ENCODE data around the gene GUCA2A.

The GUCA2A gene

GRCh38 chr1:42173961-42174735, 9.6 kb upstream of the GUCA2A start:
- Histone ChIP-seq H3K4me3 (ENCODE audit: low read length) (no peak overlapping the region), H4K20me1 (ENCODE audit: control insufficient read depth, insufficient read depth, low read depth, low read length) (no peaks in the 10 kb centered on the region), H3K27me3 (ENCODE audit: control insufficient read depth, low read length) (no peaks in the 10 kb centered on the region), H3K4me1 (ENCODE audit: control insufficient read depth, low read length) (no peaks in the 10 kb centered on the region; the same call in 1 of the 2 replicates), H3K9me2 (replicated peaks; ENCODE audit: control insufficient read depth, low read length) (no peaks in the 10 kb centered on the region), H3K79me2 (ENCODE audit: control insufficient read depth, low read length) (no peaks in the 10 kb centered on the region), H3K36me3 (ENCODE audit: control insufficient read depth, low read length) (peaks cover 5% of the 10 kb centered on the region; the same call in 1 of the 2 replicates), H3K9me3 (ENCODE audit: control insufficient read depth, insufficient read depth, low read length) (no peaks in the 10 kb centered on the region), H3K27ac (ENCODE audit: low read depth, low read length) (no peak overlapping the region), H3K4me2 (ENCODE audit: low read length) (no peak overlapping the region), H3F3A (ENCODE audit: control insufficient read depth, insufficient read depth) (no peaks in the 10 kb centered on the region)
- TF ChIP-seq EZH2phosphoT487 (IDR thresholded peaks at IDR 0.05; ENCODE audit: borderline replicate concordance, low read length) (no peak), CTCF (IDR thresholded peaks at IDR 0.05; ENCODE audit: low read depth, low read length, poor library complexity, severe bottlenecking) (no peak)

- TF ChIP-seq CTCF (IDR thresholded peaks at IDR 0.05; ENCODE audit: low read depth, low read length, poor library complexity, severe bottlenecking) (peak; percentile 98), EZH2phosphoT487 (IDR thresholded peaks at IDR 0.05; ENCODE audit: borderline replicate concordance, low read length) (no peak)
- H3K4me3 ChIP-seq (ENCODE audit: low read length) = no peak overlapping the region
- H3K27me3 ChIP-seq (ENCODE audit: control insufficient read depth, low read length) = no peaks in the 10 kb centered on the region
- H3K79me2 ChIP-seq (ENCODE audit: control insufficient read depth, low read length) = no peaks in the 10 kb centered on the region
- H3K27ac ChIP-seq (ENCODE audit: low read depth, low read length) = no peak overlapping the region
- H3K9me3 ChIP-seq (ENCODE audit: control insufficient read depth, insufficient read depth, low read length) = no peaks in the 10 kb centered on the region
- no peaks in the 10 kb centered on the region for H3K4me1 ChIP-seq (ENCODE audit: control insufficient read depth, low read length)
- H3K4me2 ChIP-seq (ENCODE audit: low read length) = no peak overlapping the region
- H4K20me1 ChIP-seq (ENCODE audit: control insufficient read depth, insufficient read depth, low read depth, low read length) = no peaks in the 10 kb centered on the region
- H3K9me2 ChIP-seq (replicated peaks; ENCODE audit: control insufficient read depth, low read length) = no peaks in the 10 kb centered on the region
- 0 out of 2 replicates have a peak, but pooled peaks cover 3% of the 10 kb centered on the region for H3K36me3 ChIP-seq (ENCODE audit: control insufficient read depth, low read length)
- no peaks in the 10 kb centered on the region for H3F3A ChIP-seq (ENCODE audit: control insufficient read depth, insufficient read depth)
Observed at GRCh38 chr1:42173155-42173933, 8.8 kb upstream of the GUCA2A start.

- H4K20me1 ChIP-seq (ENCODE audit: control insufficient read depth, insufficient read depth, low read depth, low read length) = no peaks in the 10 kb centered on the region
- TF ChIP-seq CTCF (IDR thresholded peaks at IDR 0.05; ENCODE audit: low read depth, low read length, poor library complexity, severe bottlenecking) = no peak
- no peak for TF ChIP-seq EZH2phosphoT487 (IDR thresholded peaks at IDR 0.05; ENCODE audit: borderline replicate concordance, low read length)
- no peaks in the 10 kb centered on the region for H3K9me3 ChIP-seq (ENCODE audit: control insufficient read depth, insufficient read depth, low read length)
- H3K4me3 ChIP-seq (ENCODE audit: low read length) = no peak overlapping the region
- no peaks in the 10 kb centered on the region for H3K27me3 ChIP-seq (ENCODE audit: control insufficient read depth, low read length)
- no peaks in the 10 kb centered on the region for H3F3A ChIP-seq (ENCODE audit: control insufficient read depth, insufficient read depth)
- no peak overlapping the region for H3K4me2 ChIP-seq (ENCODE audit: low read length)
- no peaks in the 10 kb centered on the region for H3K36me3 ChIP-seq (ENCODE audit: control insufficient read depth, low read length)
- H3K79me2 ChIP-seq (ENCODE audit: control insufficient read depth, low read length) = no peaks in the 10 kb centered on the region
- H3K27ac ChIP-seq (ENCODE audit: low read depth, low read length) = no peak overlapping the region
- no peaks in the 10 kb centered on the region for H3K4me1 ChIP-seq (ENCODE audit: control insufficient read depth, low read length)
- H3K9me2 ChIP-seq (replicated peaks; ENCODE audit: control insufficient read depth, low read length) = no peaks in the 10 kb centered on the region
Observed at GRCh38 chr1:42172381-42173133, 8.0 kb upstream of the GUCA2A start.
